IMR-90 (cell line): ENCODE measurements around the gene COCH. TPM values are rescaled to one million over a fixed set of nuclear protein-coding genes. Genes with fewer than 3 reads are reported as not detected.
A peak's percentile ranks its signal among the peaks of the same experiment; 100 is the strongest.
"Not testable (repeated sequence)": the region's sequence is repeated elsewhere in the genome, so short reads cannot be mapped to it uniquely, and the experiment has no call there.

Experiments
- ATAC-seq: fragments of 200-7000 bp; cut with Tn5 transposase; 2 replicates; pipeline ENCODE4 v1.9.1; 2020; ENCODE audit warnings: low read depth, mild to moderate bottlenecking, moderate library complexity
- BruUV-seq: library from RNA; stranded (reverse); fragments of 400-500 nt; replicated peaks from 2 replicates; lab custom pipeline; 2021; lab: Mats Ljungman, UMichigan
- CTCF ChIA-PET: fragments of 300-600 bp; formaldehyde crosslinking; extraction: SDS; loops from one replicate; lab custom pipeline; 2021; ENCODE audit warnings: antibody characterized with exemption; lab: Yijun Ruan, JAX
- POLR2A ChIA-PET: fragments of 300-600 bp; sonication (Branson Sonifier 250); formaldehyde crosslinking; loops from one replicate; lab custom pipeline; 2022; ENCODE audit warnings: antibody characterized with exemption; ENCODE audit not compliant: unreplicated experiment; lab: Charles Lee
- DNase-seq: peaks from one replicate; pipeline ENCODE4 v3.0.0; 2013
- H2AFZ ChIP-seq: replicated peaks from 2 replicates; pipeline ENCODE3; 2013; ENCODE audit warnings: low read length, mild to moderate bottlenecking; ENCODE audit not compliant: poor library complexity
- H2AK5ac ChIP-seq: 2 replicates; pipeline ENCODE4 v1.6.1; 2013; ENCODE audit warnings: low read depth, low read length, inconsistent platforms
- H2AK9ac ChIP-seq: replicated peaks from 2 replicates; pipeline ENCODE3; 2013; ENCODE audit warnings: mild to moderate bottlenecking, low read depth, low read length, moderate library complexity; ENCODE audit not compliant: poor library complexity
- H2BK120ac ChIP-seq: 2 replicates; pipeline ENCODE4 v1.6.1; 2013; ENCODE audit warnings: low read depth, low read length, inconsistent platforms
- H2BK15ac ChIP-seq: 3 replicates; pipeline ENCODE4 v1.6.1; 2013; ENCODE audit warnings: low read depth, low read length, inconsistent platforms
- H2BK20ac ChIP-seq: 2 replicates; pipeline ENCODE4 v1.6.1; 2013; ENCODE audit warnings: low read depth, mild to moderate bottlenecking, inconsistent platforms, low read length, moderate library complexity
- H2BK5ac ChIP-seq: 2 replicates; pipeline ENCODE4 v1.6.1; 2013; ENCODE audit warnings: mild to moderate bottlenecking, low read depth, low read length, inconsistent platforms; ENCODE audit not compliant: poor library complexity, severe bottlenecking
- H3K14ac ChIP-seq: replicated peaks from 2 replicates; pipeline ENCODE4 v1.6.1; 2013; ENCODE audit warnings: low read depth, low read length, inconsistent platforms
- H3K18ac ChIP-seq: 2 replicates; pipeline ENCODE4 v1.6.1; 2013; ENCODE audit warnings: low read depth, low read length, control low read depth
- H3K23ac ChIP-seq: 2 replicates; pipeline ENCODE4 v1.6.1; 2013; ENCODE audit warnings: low read depth, low read length, inconsistent platforms
- H3K27ac ChIP-seq: 2 replicates; pipeline ENCODE4 v1.5.1; 2013; ENCODE audit warnings: mild to moderate bottlenecking, control low read depth, low read length; ENCODE audit not compliant: insufficient read depth
- H3K27me3 ChIP-seq: 2 replicates; pipeline ENCODE4 v1.6.1; 2013; ENCODE audit warnings: low read length; ENCODE audit not compliant: control insufficient read depth, insufficient read depth
- H3K36me3 ChIP-seq: 2 replicates; pipeline ENCODE4 v1.6.1; 2013; ENCODE audit warnings: low read length, mixed read lengths; ENCODE audit not compliant: control insufficient read depth, insufficient read depth
- H3K4ac ChIP-seq: 2 replicates; pipeline ENCODE4 v1.6.1; 2013; ENCODE audit warnings: low read depth, low read length, inconsistent platforms
- H3K4me1 ChIP-seq: 2 replicates; pipeline ENCODE4 v1.6.1; 2013; ENCODE audit warnings: low read length, mixed read lengths; ENCODE audit not compliant: control insufficient read depth, insufficient read depth
- H3K4me2 ChIP-seq: 2 replicates; pipeline ENCODE4 v1.6.1; 2013; ENCODE audit warnings: low read depth, mild to moderate bottlenecking, control low read depth, low read length, moderate library complexity
- H3K4me3 ChIP-seq: 2 replicates; pipeline ENCODE4 v1.5.1; 2013; ENCODE audit warnings: low read depth, mild to moderate bottlenecking, control low read depth, low read length, moderate library complexity; ENCODE audit not compliant: insufficient read depth
- H3K56ac ChIP-seq: 2 replicates; pipeline ENCODE4 v1.6.1; 2013; ENCODE audit warnings: low read length, inconsistent platforms; ENCODE audit not compliant: insufficient read depth; ENCODE audit errors: extremely low read depth
- H3K79me1 ChIP-seq, 2 experiments: 2 replicates each; pipeline ENCODE4 v1.6.1; 2013; ENCODE audit warnings: low read length in 2 of 2, inconsistent platforms in 1 of 2, low read depth in 1 of 2
- H3K9ac ChIP-seq: 2 replicates; pipeline ENCODE4 v1.6.1; 2013; ENCODE audit warnings: low read depth, low read length, control low read depth
- H3K9me1 ChIP-seq: 2 replicates; pipeline ENCODE4 v1.6.1; 2013; ENCODE audit warnings: low read length, inconsistent platforms; ENCODE audit not compliant: insufficient read depth
- H3K9me3 ChIP-seq: 2 replicates; pipeline ENCODE4 v1.6.1; 2013; ENCODE audit warnings: low read length; ENCODE audit not compliant: control insufficient read depth, insufficient read depth
- H4K20me1 ChIP-seq: 2 replicates; pipeline ENCODE4 v1.6.1; 2013; ENCODE audit warnings: low read length, inconsistent platforms; ENCODE audit not compliant: insufficient read depth
- H4K5ac ChIP-seq: 2 replicates; pipeline ENCODE4 v1.6.1; 2013; ENCODE audit warnings: mild to moderate bottlenecking, low read depth, low read length, control low read depth
- H4K8ac ChIP-seq, 2 experiments: 2 replicates each; pipeline ENCODE4 v1.6.1; 2013; ENCODE audit warnings: low read depth in 2 of 2, low read length in 2 of 2, control low read depth in 1 of 2, inconsistent platforms in 1 of 2
- H4K91ac ChIP-seq: 2 replicates; pipeline ENCODE4 v1.6.1; 2013; ENCODE audit warnings: low read depth, low read length, inconsistent platforms; ENCODE audit not compliant: insufficient read depth
- BHLHE40 ChIP-seq: fragments of 150-350 bp; IDR thresholded peaks from 2 replicates; pipeline ENCODE4 v1.6.1; 2016; ENCODE audit warnings: mild to moderate bottlenecking, low read depth, low read length
- CHD1 ChIP-seq: IDR thresholded peaks from 2 replicates; pipeline ENCODE4 v1.6.1; 2012; ENCODE audit warnings: low read depth, low read length, improper control_type of control experiment
- FOS ChIP-seq: fragments of 150-350 bp; IDR thresholded peaks from 2 replicates; pipeline ENCODE4 v1.6.1; 2016; ENCODE audit warnings: low read depth, low read length
- MAFK ChIP-seq: IDR thresholded peaks from 2 replicates; pipeline ENCODE4 v1.6.1; 2012; ENCODE audit warnings: low read depth, low read length, improper control_type of control experiment
- MAZ ChIP-seq: IDR thresholded peaks from 2 replicates; pipeline ENCODE4 v1.6.1; 2012; ENCODE audit warnings: low read depth, mild to moderate bottlenecking, low read length, improper control_type of control experiment, moderate library complexity, borderline replicate concordance
- NFE2L2 ChIP-seq: fragments of 150-350 bp; IDR thresholded peaks from 2 replicates; pipeline ENCODE4 v1.6.1; 2016; ENCODE audit warnings: low read depth, mild to moderate bottlenecking, low read length
- POLR2A ChIP-seq: IDR thresholded peaks from 2 replicates; pipeline ENCODE4 v1.6.1; 2012; ENCODE audit warnings: mild to moderate bottlenecking, low read depth, low read length
- RAD21 ChIP-seq: IDR thresholded peaks from 2 replicates; pipeline ENCODE4 v1.6.1; 2012; ENCODE audit warnings: low read length, improper control_type of control experiment
- RCOR1 ChIP-seq: IDR thresholded peaks from 2 replicates; pipeline ENCODE4 v1.6.1; 2012; ENCODE audit warnings: mild to moderate bottlenecking, low read length, improper control_type of control experiment; ENCODE audit not compliant: insufficient replicate concordance
- RFX5 ChIP-seq: IDR thresholded peaks from 2 replicates; pipeline ENCODE4 v1.8.0; 2012; ENCODE audit warnings: low read depth, mild to moderate bottlenecking, low read length, moderate library complexity
- WGBS, 2 experiments: methylation state at CpG; one replicate each; pipeline versions ENCODE4 v1.1.5 to v1.1.7; 2013; ENCODE audit warnings: missing lambda C conversion rate in 2 of 2; ENCODE audit not compliant: insufficient read length in 1 of 2; ENCODE audit errors: extremely low coverage in 2 of 2; 5-methylcytosine and 5-hydroxymethylcytosine counted together
- dilution Hi-C: fragments of 300-500 bp; cut with HindIII; formaldehyde crosslinking; loops from one replicate; pipeline ENCODE4 v1.14.3; 2018; ENCODE audit warnings: low sequenced_read_pairs; ENCODE audit not compliant: unreplicated experiment
- in situ Hi-C: fragments of 300-500 bp; cut with MboI; formaldehyde crosslinking; loops from 3 replicates; pipeline ENCODE4 v1.14.3; 2019; ENCODE audit warnings: low sequenced_read_pairs, inconsistent platforms, mixed read lengths
- intact Hi-C: fragments of 100-400 bp; cut with micrococcal nuclease; formaldehyde crosslinking; loops from 2 replicates; pipeline ENCODE4 v1.10.0; 2022
- polyA plus RNA-seq, 3 experiments: library from polyadenylated mRNA; depleted of rRNA; stranded (reverse); fragments of >200 nt; gene quantifications; 2 replicates each; pipeline ENCODE4 v1.2.3, GENCODE V29; 2012; ENCODE audit warnings: low replicate concordance in 1 of 3
- total RNA-seq: library from RNA; depleted of rRNA; stranded (reverse); fragments of >200 nt; gene quantifications from 2 replicates; pipeline ENCODE4 v1.2.3, GENCODE V29; 2012

COCH gene
- total and polyA plus RNA-seq, 2 of the 4 experiments (the other 2 are of a cell fraction) = 0.17 to 0.18 TPM

- Histone ChIP-seq H3K79me1 (peaks cover 8 to 10% of the 10 kb centered on the region in 2 experiments; a peak in 3 of 4 replicates), H3K9ac (no peak overlapping the region), H3K9me1 (peaks cover 5% of the 10 kb centered on the region; the same call in 1 of the 2 replicates), H2AK9ac (no peak overlapping the region), H4K8ac (no peak overlapping the region), H3K9me3 (no peaks in the 10 kb centered on the region), H2BK15ac (no peak overlapping the region), H2AK5ac (no peak overlapping the region), H3K14ac (0 out of 2 replicates have a peak overlapping the region, but pooled peaks have one; percentile 21), H3K36me3 (peaks cover 12% of the 10 kb centered on the region), H3K18ac (no peak overlapping the region), H3K23ac (peak overlapping the region; percentile 17; the same call in 1 of the 2 replicates), H3K4me2 (no peak overlapping the region), H3K4ac (no peak overlapping the region), H2BK5ac (peak overlapping the region; percentile 60), H4K20me1 (peaks cover 3% of the 10 kb centered on the region), H3K27ac (peak overlapping the region; percentile 44; the same call in 1 of the 2 replicates), H2AFZ (no peak overlapping the region), H3K27me3 (no peaks in the 10 kb centered on the region), H4K5ac (no peak overlapping the region), H3K4me3 (no peak overlapping the region), H3K4me1 (no peaks in the 10 kb centered on the region), H2BK20ac (no peak overlapping the region), H2BK120ac (no peak overlapping the region), H3K56ac (no peak overlapping the region), H4K91ac (no peak overlapping the region)
- TF ChIP-seq FOS = no peak
- no peak for TF ChIP-seq POLR2A
- no peak for TF ChIP-seq RCOR1
- no peak for TF ChIP-seq MAFK
- TF ChIP-seq BHLHE40 = no peak
- no peak for TF ChIP-seq RAD21
- no peak for TF ChIP-seq CHD1
- no peak for TF ChIP-seq NFE2L2
- no peak for TF ChIP-seq RFX5
- TF ChIP-seq MAZ = no peak
- no TSS peak for BruUV-seq
- CTCF ChIA-PET = no interaction called here
- POLR2A ChIA-PET = no interaction called here
- DNase-seq (no peak), ATAC-seq (no peak)
- in situ Hi-C loops = no loop called here
- dilution Hi-C loops = no loop called here
- intact Hi-C loops = loop anchor here (10.0 kb wide), 1 partner anchor 222 kb away; no protein-coding TSS in a partner anchor
Observed at GRCh38 chr14:30896435-30896834, 22.1 kb downstream of the COCH start.

GRCh38 chr14:30897121-30897520 lies 22.8 kb downstream of the COCH start:
- H2BK20ac ChIP-seq, H3K18ac ChIP-seq, H4K5ac ChIP-seq, H2BK120ac ChIP-seq, BruUV-seq, H3K23ac ChIP-seq, H3K9me3 ChIP-seq, H3K79me1 ChIP-seq, CTCF ChIA-PET, dilution Hi-C loops, H3K4me1 ChIP-seq, H4K20me1 ChIP-seq, H2BK15ac ChIP-seq, POLR2A ChIA-PET, H3K9ac ChIP-seq, DNase-seq, H4K8ac ChIP-seq, H3K14ac ChIP-seq, in situ Hi-C loops, H4K91ac ChIP-seq, H3K9me1 ChIP-seq, H2BK5ac ChIP-seq, H3K4ac ChIP-seq, H3K4me2 ChIP-seq, ATAC-seq, H3K27me3 ChIP-seq, H3K27ac ChIP-seq, H2AK9ac ChIP-seq, H3K4me3 ChIP-seq, H2AK5ac ChIP-seq, H2AFZ ChIP-seq, H3K56ac ChIP-seq: not testable (repeated sequence)
- intact Hi-C loops = loop anchor here (10.0 kb wide), 1 partner anchor 222 kb away; no protein-coding TSS in a partner anchor
- WGBS, 2 experiments = no CpG with 5 or more reads among the region's 3 CpGs
- H3K36me3 ChIP-seq = peaks cover 14% of the 10 kb centered on the region
